Jurkat, Clone E6-1 (cell line): ENCODE measurements around the gene SCFD2.

ENCODE experiments used
- DNase-seq: peaks from one replicate; pipeline ENCODE4 v3.0.0-alpha.2; 2011; ENCODE audit warnings: low read depth, low spot score
- H3K4me3 ChIP-seq: 2 replicates; pipeline ENCODE4 v1.5.1; 2011; ENCODE audit warnings: mild to moderate bottlenecking, low read length, control low read depth, moderate library complexity

Gene SCFD2

DNA sequence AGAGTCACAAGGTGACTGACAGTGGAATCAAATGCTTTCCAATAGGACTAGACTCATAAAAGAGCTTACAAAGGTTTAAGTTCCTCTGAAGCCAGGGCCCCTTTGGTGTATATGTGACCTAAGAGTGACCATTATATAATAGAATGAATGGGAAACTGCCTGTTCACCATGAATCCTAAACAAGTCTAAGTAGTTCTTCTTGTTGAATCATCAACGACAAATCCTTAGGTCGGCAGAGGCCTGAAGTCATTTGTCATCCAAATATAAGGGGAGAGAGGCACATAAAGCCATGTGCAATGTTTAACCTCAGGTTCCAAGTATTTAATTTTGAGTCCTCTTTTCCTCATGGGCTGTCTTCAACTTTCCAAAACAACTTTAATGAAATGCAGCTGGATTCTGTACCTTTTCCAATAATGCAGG is 381.4 kb downstream of the SCFD2 start:
- no peak overlapping the region for H3K4me3 ChIP-seq
- DNase-seq = no peak

DNA sequence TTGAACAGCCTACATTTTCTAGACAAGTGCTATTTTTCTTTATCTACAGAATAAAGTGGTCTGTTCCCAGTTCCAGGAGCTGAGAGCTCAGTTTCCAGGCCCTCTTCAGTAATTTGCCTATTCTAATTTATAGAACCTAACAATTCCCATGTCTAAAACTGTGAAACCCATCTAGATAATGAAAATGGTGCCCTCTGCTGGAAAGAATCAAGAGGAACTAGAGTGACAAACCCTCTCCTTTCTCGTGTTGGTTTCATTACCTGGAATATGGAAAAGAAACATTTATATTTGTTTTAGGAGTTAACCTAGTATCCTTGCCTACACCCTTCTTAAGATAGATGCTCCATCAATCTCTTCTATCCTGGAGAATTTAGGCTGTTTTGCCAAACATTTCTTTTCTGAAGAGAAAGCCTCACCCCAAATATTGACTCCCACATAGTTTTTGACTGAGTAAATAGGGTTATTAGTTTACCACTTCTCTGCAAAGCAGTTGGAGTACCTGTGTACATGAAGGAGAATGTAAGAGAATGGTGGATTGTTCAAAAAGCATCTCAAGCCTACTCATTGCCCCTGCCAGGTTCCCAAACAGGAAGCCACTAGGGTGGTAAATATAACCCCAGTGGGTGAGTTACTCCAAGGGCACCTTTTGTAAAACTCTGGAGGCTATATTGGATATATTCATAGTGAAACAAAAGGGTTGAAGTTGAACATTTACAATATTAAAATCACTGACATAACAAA is 382.1 kb downstream of the SCFD2 start:
- H3K4me3 ChIP-seq = no peak overlapping the region
- peak; percentile 54 for DNase-seq

DNA sequence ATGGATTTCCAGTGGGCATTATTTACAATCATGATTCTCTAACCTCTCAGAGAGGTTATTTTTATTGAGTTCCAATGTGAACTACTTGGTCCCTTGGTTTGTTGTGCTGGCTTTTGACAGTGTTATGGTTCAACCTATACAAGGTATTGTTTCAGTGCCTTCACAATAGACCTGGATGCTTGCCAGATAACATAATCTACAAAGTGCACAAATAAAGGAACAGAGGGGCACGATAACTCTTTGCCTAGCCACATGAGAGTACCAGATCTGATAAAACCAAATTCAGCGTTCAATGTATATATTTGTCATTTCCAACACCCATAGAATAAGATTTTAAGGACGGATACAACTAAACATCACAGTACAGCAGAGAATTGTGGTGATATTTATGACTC is 382.9 kb downstream of the SCFD2 start:
- no peak overlapping the region for H3K4me3 ChIP-seq
- DNase-seq = no peak

DNA sequence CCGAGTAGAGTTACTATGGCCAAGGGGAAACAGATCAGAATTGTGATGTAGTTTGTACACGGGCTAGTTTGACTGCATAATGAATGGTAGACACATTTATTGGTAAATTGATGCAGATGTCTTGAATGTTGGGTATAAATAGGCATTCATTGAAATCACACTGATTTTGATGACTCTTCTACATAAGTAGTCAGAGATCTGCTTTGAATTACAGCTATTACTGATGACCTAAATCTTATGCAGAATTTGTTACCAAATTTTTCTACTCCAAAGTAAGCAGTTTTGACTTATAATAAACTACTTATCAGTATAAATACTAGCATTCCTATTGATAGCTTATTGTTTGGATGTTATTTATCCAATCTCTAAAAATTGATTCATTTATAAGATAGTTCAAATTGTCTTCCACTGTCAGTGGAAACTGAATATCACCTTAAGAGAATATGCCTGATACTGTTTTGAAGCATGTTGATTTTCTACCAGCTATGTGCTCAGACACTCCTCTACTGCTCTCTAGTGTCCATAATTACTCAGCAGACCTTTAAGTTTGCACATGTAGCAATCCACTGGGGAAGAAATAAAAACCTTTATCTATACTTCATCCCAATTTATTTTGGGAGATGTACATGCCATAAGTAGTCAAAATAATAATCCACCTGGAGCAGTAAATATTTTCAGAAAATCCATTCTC is 383.5 kb downstream of the SCFD2 start:
- no peak overlapping the region for H3K4me3 ChIP-seq
- DNase-seq = peak; percentile 20

DNA sequence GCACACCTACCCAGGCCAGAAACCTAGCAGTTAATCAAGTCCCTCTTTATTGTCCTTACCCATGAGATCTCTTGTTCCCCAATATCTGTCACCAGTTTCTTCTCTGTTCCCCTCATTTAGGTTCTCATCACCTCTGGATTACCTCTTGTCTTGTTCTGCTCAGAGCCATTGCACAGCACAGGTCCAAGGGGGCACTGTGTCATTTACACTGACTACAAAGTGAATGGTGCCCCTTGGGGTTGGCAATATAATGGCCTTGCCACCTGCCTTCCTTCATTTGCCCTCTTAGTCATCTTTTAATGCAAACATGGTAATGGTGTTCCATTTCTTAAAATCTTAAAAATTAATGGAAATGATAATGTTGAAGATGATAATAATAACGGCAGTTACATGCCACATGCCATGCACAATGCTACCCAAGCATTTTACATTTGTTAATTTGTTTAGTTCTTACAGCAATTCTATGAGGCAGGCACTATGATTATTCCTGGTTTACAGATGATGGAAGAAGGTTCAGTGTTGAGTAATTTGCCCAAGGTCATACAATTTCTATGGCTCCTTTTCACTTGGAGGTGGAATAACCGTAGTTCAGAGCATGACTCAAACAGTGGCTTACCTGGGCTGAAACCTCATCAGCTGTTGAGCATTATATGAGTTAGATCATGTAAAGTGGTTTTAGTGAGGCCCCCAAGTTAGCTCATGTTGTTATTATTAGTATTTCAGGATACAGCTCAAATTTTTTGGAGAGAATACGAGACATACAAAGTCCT is 385.9 kb downstream of the SCFD2 start:
- no peak overlapping the region for H3K4me3 ChIP-seq
- DNase-seq = no peak

DNA sequence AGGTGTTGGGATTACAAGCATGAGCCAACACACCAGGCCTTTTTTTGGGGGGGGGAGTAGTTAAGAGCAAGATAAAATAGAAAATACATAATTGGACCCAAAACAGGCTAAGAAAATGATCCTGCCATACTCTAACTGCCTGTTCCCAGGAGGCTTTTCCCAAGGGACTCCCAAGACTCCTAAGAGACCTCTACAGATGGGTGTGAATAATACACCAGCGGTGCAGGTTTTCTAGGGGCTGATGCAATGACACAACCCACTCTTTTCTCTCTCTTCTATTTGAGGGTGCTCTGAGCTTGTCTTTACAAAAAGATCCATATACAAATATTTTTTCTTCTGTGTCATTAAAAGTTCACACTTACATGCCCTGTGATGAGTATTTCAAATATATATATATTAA is 386.8 kb downstream of the SCFD2 start:
- no peak overlapping the region for H3K4me3 ChIP-seq
- DNase-seq = no peak

DNA sequence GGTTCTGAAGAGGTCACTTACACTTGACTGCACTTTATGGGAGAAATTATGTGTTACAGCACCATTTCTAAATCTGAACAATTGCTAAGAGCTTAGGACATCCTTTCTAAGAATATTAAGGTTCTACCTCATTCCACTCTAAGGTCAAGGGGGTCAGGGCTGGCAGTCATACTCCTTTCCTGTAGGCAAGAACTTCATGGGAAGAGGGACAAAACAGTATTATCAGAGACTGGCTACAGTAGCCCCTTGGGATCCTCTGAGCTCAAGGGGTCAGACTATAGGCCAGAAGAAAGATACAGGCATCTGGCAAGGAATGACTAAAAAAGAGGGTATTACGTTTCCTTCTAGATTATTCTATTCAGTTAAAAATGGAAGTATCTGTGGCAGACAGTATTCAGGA is 388.6 kb downstream of the SCFD2 start:
- no peak for DNase-seq
- H3K4me3 ChIP-seq = no peak overlapping the region

DNA sequence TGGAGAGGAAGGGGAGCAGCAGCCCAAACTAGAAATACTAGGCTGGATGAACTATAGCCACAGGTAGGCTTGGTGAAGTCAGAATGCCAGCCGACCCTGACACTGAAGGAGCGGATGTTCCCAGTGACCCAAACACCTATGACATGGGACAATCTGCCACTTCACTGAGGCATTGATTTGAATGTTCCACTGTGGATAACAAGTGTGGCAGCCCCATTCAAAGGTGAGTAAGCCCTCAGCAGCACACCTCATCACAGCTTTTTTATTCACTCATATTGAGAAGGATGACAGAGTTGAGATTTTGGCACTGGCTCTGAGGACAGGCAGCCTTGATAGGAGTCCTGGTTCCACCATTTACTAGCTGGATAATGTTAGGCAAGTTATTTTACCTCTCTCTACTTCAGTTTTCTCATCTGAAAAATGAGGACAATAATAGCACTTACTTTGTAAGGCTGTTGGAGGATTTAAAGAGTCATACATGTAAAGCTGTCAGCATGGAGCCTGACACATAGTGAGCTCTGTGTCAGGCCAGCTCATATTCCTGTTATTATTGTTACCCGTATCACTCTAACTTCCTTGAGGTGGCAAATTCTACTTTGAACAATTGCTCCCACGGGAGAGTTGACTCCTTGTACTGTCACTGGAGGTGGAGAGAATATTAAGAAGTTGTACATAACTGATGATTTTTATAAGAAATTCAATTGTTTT is 389.2 kb downstream of the SCFD2 start:
- no peak overlapping the region for H3K4me3 ChIP-seq
- DNase-seq = no peak

DNA sequence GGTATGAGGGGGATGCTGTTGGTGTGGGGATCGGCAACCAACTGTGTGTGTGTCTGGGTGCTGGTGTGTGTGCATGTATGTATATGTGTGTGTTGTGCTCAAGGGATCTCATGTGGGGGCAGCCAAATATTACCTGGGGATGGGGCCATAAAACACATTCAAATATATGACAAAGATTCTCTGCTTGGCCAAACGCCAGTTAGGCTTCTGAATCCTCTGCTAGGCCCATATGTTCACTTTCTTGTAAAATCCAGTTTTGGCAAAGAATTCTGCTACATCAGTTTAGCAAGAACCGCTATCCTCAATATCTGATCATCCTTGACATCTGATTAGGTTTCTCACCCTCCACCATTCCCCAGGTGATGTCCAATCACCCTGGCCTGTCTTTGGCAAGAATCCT is 397.2 kb downstream of the SCFD2 start:
- H3K4me3 ChIP-seq = no peak overlapping the region
- DNase-seq = no peak

DNA sequence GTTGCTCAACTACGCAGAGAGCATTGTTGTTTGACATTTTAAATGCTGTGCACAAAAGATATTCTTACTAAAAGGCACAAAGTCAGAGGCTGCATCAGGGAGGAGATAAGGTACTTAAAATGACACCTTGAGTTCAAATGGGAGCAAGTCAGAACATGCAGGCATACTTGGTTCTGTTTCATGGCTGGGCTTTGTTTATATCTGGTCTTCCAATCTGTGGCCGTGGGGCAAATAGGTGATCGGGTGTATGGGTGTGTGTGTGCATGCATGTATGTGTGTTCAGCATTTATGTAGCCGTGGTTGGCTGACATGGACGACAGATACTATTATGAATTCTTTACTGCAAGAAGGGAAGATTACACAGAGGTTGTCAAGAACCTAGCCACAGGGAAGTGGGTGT is 397.6 kb downstream of the SCFD2 start:
- no peak for DNase-seq

DNA sequence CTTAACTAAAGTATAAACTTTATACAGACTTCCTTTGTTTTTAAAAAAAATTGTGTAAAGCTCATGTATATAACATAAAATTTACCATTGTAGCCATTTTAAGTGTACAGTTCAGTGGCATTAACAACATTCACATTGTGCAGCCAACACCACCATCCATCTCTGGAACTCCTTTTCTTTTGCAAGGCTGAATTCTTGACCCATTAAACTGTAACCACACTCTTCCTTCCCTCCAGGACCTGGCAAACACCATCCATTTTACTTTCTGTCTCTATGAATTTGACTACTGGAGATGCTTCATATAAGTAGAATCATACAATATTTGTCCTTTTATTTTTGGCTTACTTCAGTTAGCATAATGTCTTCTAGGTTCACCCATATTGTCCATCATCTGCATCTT is 399.1 kb downstream of the SCFD2 start:
- no peak overlapping the region for H3K4me3 ChIP-seq
- DNase-seq = no peak

More for the DNA sequence above, 397.6 kb downstream of the SCFD2 start:
- no peak overlapping the region for H3K4me3 ChIP-seq

DNA sequence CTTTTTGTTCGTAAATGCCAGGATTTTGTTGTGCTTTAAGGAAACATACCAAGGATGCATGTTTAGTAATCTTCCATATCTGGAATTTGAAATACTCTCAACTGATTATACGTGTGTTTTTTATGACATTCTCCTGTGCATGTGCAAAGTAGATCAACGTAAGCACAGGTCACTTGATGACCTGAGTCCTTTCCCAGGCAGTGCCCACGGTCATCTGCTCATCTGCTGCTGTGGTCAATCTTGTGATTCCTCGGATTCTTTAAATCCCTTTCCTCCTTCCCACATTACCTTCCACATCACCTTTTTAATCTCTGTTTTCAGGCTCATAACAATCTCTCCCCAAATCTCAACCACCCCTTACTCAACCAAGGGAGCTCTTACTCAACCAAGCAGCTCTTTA is 399.7 kb downstream of the SCFD2 start:
- DNase-seq = no peak
- no peak overlapping the region for H3K4me3 ChIP-seq

DNA sequence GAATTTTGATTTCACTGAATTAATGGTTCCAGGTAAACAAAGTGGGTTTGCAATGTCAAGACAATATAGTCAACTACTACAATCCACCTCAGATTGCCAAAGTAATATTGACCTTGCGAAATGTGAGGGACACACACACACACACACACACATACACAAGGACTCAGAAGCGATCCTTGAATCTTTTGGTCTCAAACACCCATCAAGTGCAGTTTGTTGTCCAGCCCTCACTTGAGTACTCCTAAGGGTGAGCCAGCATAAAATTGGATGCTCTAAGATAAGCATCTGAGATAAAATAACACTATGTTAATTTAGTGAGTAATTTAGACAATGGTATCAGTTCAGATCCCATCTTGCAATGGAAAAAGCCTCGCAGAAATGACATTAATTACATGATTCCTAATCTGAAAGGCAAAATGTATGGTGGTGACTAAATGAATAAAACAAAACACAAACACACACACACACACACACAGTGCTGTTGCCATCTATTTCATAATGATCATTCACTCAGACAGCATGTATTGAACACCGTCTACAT is 401.2 kb downstream of the SCFD2 start:
- no peak for DNase-seq
- no peak overlapping the region for H3K4me3 ChIP-seq

DNA sequence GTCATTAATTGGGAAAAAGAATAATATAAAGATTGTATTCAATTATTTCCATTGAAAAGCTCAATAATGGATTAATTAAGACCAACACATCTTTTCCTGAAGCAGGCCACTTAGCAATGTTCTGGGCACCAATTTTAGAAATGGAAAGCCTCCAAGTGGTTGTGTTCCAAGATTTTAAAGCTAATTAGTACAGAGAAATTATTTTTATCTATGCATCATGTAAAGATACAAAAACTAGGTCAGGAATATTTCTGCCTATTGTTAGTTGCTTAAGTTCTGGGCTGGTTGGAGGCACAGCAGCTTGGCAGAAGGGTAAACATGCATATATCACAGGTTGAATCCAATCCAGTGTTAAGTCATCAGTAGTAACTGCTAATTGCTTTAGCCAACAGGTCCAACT is 401.9 kb downstream of the SCFD2 start:
- no peak overlapping the region for H3K4me3 ChIP-seq
- no peak for DNase-seq

DNA sequence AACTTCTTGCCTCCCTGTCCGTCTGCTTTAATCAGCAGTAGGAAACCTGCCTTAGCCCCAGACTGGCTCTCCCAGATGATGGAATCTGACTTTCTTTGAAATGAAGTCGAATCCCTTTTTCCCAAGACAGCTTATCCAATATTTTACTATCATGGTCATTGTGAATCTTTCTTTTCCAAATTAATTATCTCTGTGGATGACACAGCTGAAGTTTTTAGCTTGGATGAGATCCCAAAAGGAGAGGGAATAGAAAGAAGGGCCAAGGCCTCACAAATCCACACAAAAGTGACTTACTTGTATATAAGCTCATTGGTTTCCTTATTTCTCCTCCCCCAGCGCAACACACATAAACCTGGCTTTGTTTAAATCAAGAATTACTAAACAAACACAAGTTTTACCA is 403.1 kb downstream of the SCFD2 start:
- H3K4me3 ChIP-seq = no peak overlapping the region
- no peak for DNase-seq

DNA sequence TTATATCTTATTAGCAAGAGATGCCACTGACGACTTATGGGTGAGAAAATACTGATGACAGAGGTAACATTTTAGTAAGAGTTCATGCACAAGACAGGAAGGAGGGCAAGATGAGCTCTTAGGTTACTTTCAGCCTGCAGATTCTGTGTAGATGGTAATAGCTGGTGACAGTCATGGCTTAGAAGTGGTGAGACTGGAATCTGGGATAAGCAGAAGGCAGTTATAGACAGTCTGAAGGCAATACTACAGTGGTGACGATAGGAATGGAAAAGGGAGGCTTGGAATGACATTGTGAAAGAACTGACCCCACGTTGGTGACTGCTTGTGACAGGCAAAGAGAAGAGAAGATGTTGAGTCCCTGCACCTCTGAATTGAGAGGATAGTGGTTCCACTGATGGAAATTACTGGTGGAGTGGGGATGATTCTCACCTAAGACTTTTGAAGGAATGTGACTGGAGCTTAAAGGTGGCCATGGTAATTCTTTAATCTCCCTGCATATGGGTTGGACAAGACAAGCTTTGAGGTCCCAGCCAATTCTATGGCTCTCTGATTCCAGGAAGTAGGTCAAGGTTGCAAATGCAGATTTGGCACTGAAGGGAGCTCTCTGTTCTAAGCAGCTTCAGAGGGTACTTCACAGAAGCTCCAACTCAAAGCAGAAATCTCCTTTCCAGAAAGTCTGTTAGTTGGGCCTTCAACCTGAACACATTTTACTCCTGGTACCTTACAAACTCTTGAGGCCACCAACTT is 404.0 kb downstream of the SCFD2 start:
- H3K4me3 ChIP-seq = no peak overlapping the region
- DNase-seq = no peak

DNA sequence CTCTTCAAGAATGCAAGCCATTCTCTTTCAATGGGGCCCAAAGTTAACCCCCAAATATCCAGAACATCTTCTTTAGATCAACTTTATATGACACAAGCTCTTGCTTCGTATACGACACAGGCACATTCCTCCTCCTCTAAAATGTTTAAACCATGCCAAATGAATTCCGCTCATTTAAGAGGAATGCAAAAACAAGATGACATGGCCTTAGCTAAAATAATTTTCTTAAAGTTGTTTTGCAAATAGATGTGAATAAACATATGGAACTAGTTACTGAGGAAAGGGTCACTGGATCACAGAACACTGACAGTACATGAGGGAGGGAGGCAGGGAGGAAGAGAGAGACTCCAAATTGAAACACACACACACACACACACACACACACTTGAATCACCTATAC is 406.3 kb downstream of the SCFD2 start:
- no peak overlapping the region for H3K4me3 ChIP-seq
- DNase-seq = no peak

DNA sequence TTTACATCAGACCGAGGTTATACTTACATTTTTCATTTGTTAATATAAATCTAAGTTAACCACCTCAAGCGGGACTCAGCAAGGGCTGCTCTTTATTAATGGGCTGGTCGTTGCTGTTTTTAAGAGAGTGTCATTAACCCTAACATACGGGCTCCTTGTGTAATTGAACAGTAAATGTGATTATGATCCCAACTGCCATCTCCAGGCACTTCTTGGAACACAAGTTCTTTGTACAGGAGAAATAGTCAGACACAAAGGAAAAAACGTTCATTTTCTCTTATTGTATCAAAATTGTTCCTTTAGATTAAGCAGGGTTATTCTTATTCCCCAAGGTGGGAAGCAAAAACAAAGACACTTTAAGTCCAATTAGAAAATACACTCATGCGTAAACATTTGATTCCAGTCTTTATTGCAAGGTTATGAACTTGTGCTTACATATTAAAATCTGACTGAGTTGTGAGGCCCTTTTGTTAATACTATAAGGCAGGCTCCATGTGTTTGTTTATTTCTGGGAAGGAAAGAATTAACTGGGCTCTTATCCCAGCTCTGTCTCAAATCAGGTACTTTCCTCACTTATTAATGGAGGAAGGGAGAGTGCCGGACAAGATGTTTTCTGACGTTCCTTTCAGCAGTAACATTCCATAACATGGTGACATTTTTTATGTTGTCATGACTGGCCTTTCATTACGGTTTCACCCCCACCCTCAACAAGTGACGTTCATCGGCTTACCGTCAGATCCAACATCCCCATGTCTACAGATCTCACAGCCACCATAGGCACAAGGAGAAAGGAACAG is 407.8 kb downstream of the SCFD2 start:
- H3K4me3 ChIP-seq = no peak overlapping the region
- DNase-seq = no peak
